Measurements from ENCODE around the gene USP10. TPM values are rescaled to one million over a fixed set of nuclear protein-coding genes. Genes with fewer than 3 reads are reported as not detected.

The USP10 gene
- total RNA-seq, 1 donor from 2014 or later, result 128 TPM

DNA sequence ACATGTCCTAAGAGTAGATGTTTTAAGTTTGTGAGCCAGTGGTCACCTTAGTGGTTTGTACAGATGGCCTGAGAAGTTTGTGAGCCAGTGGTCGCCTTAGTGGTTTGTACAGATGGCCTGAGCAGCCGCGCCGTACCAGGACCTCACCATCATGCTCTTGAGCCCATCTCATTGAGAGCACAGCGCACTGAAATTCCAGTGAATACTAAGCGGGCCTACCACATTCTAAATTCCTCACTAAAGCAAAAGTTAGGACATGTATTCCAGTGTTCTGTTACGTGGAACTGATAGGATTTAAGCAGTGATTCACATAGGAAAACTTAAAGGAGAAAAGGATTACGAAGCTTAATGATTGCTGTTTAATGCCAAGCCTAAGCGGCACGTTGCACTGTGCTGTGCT, 3.9 kb downstream of the USP10 start:
- Mint-ChIP-seq H3K4me3 (no peak overlapping the region), H3K4me1 (peaks cover 42% of the 10 kb centered on the region), H3K9me3 (no peaks in the 10 kb centered on the region), H3K27me3 (ENCODE audit: low read depth) (no peaks in the 10 kb centered on the region), H3K36me3 (peaks cover 3% of the 10 kb centered on the region), H3K27ac (peak overlapping the region; percentile 53)
- TF ChIP-seq, protein P1, sequence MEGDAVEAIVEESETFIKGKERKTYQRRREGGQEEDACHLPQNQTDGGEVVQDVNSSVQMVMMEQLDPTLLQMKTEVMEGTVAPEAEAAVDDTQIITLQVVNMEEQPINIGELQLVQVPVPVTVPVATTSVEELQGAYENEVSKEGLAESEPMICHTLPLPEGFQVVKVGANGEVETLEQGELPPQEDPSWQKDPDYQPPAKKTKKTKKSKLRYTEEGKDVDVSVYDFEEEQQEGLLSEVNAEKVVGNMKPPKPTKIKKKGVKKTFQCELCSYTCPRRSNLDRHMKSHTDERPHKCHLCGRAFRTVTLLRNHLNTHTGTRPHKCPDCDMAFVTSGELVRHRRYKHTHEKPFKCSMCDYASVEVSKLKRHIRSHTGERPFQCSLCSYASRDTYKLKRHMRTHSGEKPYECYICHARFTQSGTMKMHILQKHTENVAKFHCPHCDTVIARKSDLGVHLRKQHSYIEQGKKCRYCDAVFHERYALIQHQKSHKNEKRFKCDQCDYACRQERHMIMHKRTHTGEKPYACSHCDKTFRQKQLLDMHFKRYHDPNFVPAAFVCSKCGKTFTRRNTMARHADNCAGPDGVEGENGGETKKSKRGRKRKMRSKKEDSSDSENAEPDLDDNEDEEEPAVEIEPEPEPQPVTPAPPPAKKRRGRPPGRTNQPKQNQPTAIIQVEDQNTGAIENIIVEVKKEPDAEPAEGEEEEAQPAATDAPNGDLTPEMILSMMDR (IDR thresholded peaks at IDR 0.05; ENCODE audit: unreplicated experiment), result no peak
- no peak for DNase-seq (ENCODE audit: low spot score in 2 of 2, unreplicated experiment in 2 of 2)

- no peak overlapping the region for H3K4me3 Mint-ChIP-seq
- peaks cover 5% of the 10 kb centered on the region for H3K36me3 Mint-ChIP-seq
- no peaks in the 10 kb centered on the region for H3K27me3 Mint-ChIP-seq (ENCODE audit: low read depth)
- DNase-seq (ENCODE audit: low spot score in 2 of 2, unreplicated experiment in 2 of 2), result no peak
- peak overlapping the region; percentile 53 for H3K27ac Mint-ChIP-seq
- no peaks in the 10 kb centered on the region for H3K9me3 Mint-ChIP-seq
- TF ChIP-seq, protein P1 (IDR thresholded peaks at IDR 0.05; ENCODE audit: unreplicated experiment), result no peak
- peaks cover 41% of the 10 kb centered on the region for H3K4me1 Mint-ChIP-seq
Observed at GRCh38 chr16:84704253-84704652, 4.5 kb downstream of the USP10 start.

- H3K9me3 Mint-ChIP-seq, result no peaks in the 10 kb centered on the region
- H3K27ac Mint-ChIP-seq, result no peak overlapping the region
- DNase-seq (ENCODE audit: low spot score in 2 of 2, unreplicated experiment in 2 of 2), result no peak
- no peaks in the 10 kb centered on the region for H3K27me3 Mint-ChIP-seq (ENCODE audit: low read depth)
- peaks cover 34% of the 10 kb centered on the region for H3K4me1 Mint-ChIP-seq
- peaks cover 5% of the 10 kb centered on the region for H3K36me3 Mint-ChIP-seq
- no peak overlapping the region for H3K4me3 Mint-ChIP-seq
- TF ChIP-seq, protein P1 (IDR thresholded peaks at IDR 0.05; ENCODE audit: unreplicated experiment), result no peak
Observed at GRCh38 chr16:84706856-84707255, 7.1 kb downstream of the USP10 start.

DNA sequence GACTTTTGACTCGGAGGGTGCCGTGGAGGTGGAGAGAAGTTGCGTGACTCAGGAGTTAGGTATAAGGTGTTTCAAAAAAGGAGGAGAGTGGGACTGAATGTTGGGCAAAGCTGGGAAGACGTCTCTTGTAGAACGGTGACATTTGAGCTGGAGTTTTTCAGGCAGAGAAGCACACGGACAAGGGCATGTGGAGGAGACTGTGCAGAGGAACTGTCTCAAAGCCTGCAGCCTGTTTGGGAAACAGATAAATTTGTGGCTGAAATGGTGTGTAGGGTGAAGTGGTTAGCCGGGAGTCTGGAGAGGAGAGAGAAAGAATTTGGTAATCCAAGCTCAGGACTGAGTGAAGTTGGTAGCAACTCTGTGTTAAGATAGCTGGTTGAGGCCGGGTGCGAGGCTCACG, 9.8 kb downstream of the USP10 start:
- TF ChIP-seq, protein P1 (IDR thresholded peaks at IDR 0.05; ENCODE audit: unreplicated experiment), result no peak
- Mint-ChIP-seq H3K27ac (no peak overlapping the region), H3K36me3 (peaks cover 5% of the 10 kb centered on the region), H3K9me3 (no peaks in the 10 kb centered on the region), H3K27me3 (ENCODE audit: low read depth) (no peaks in the 10 kb centered on the region), H3K4me3 (no peak overlapping the region), H3K4me1 (peaks cover 15% of the 10 kb centered on the region)
- DNase-seq (ENCODE audit: low spot score in 2 of 2, unreplicated experiment in 2 of 2), result peak in 1 of 2 experiments; percentile 14

DNA sequence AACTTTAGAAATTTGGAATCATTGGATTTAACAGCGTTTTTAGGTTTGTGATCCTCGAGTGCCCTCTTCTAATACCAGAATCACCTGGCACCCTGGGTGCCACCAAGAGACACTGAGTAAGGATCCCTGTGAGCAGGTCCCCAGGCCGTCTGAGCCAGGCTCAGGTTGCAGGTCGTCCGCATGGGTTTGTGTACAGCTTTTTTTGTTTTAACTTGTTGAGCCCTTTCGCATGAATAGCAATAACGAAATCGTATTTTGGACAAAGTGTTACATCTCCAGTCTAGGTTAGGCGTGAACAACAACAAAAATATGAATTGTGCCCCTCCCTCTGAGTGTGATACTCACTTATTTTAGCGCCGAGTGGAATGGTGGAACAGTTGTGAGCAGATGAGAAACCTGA, 10.9 kb downstream of the USP10 start:
- H3K4me1 Mint-ChIP-seq, result peaks cover 9% of the 10 kb centered on the region
- no peak overlapping the region for H3K4me3 Mint-ChIP-seq
- no peaks in the 10 kb centered on the region for H3K27me3 Mint-ChIP-seq (ENCODE audit: low read depth)
- no peak for DNase-seq (ENCODE audit: low spot score in 2 of 2, unreplicated experiment in 2 of 2)
- no peaks in the 10 kb centered on the region for H3K9me3 Mint-ChIP-seq
- peaks cover 3% of the 10 kb centered on the region for H3K36me3 Mint-ChIP-seq
- H3K27ac Mint-ChIP-seq, result no peak overlapping the region
- TF ChIP-seq, protein P1 (IDR thresholded peaks at IDR 0.05; ENCODE audit: unreplicated experiment), result no peak

DNA sequence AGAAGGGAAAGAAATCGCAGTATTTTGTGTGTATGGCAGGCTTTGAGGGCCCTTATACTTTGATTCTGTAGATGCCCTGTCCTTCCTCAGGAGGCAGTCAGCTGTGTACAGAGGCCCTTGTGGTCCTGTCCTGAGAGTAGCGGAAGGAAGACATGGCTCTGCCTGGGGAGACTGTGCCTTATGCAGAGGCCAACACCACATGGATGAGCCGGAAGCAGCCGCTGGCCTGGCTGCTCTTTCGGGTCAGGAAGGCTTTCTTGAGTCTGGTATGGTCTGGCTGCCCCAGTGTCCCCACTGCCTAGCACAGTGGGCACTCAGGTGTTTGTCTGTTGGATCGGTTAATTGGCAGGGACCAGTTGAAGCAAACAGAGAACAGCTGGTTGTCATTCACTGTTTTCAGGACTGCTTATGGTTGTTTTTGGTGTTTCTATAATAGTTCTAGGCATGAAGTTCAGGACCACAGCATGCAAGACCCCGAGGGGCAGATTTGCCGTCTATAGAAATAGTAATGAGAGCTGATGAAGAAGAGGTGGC, 12.4 kb downstream of the USP10 start:
- peaks cover 14% of the 10 kb centered on the region for H3K4me1 Mint-ChIP-seq
- no peaks in the 10 kb centered on the region for H3K9me3 Mint-ChIP-seq
- DNase-seq (ENCODE audit: low spot score in 2 of 2, unreplicated experiment in 2 of 2), result peak in 1 of 2 experiments; percentile 22
- TF ChIP-seq, protein P1 (IDR thresholded peaks at IDR 0.05; ENCODE audit: unreplicated experiment), result no peak
- H3K36me3 Mint-ChIP-seq, result peaks cover 3% of the 10 kb centered on the region
- H3K27ac Mint-ChIP-seq, result no peak overlapping the region
- no peaks in the 10 kb centered on the region for H3K27me3 Mint-ChIP-seq (ENCODE audit: low read depth)
- no peak overlapping the region for H3K4me3 Mint-ChIP-seq

Data from mesothelial cell of epicardium (in vitro differentiated cells).